Central memory CD4-positive, alpha-beta T cell (primary cell): ENCODE data around the gene CNST.
"Not testable (repeated sequence)": the region's sequence is repeated elsewhere in the genome, so short reads cannot be mapped to it uniquely, and the experiment has no call there.

ENCODE experiments used
- DNase-seq: peaks from one replicate; pipeline ENCODE4 v3.0.0; 2022

CNST gene

GRCh38 chr1:246587032-246587431, 20.8 kb downstream of the CNST start:
- no peak for DNase-seq

GRCh38 chr1:246587606-246588005, 21.4 kb downstream of the CNST start:
- DNase-seq, result no peak

- DNase-seq, result no peak
Observed at GRCh38 chr1:246588159-246588721, 22.0 kb downstream of the CNST start.

- not testable (repeated sequence) for DNase-seq
Observed at GRCh38 chr1:246589919-246590318, 23.7 kb downstream of the CNST start.

- DNase-seq, result no peak
Observed at GRCh38 chr1:246591047-246591446, 24.8 kb downstream of the CNST start.

- DNase-seq, result no peak
Observed at GRCh38 chr1:246591504-246591903, 25.2 kb downstream of the CNST start.

- DNase-seq, result no peak
Observed at GRCh38 chr1:246591958-246592357, 25.7 kb downstream of the CNST start.

GRCh38 chr1:246592695-246593094, 26.4 kb downstream of the CNST start:
- no peak for DNase-seq

GRCh38 chr1:246595146-246595545, 28.9 kb downstream of the CNST start:
- no peak for DNase-seq

GRCh38 chr1:246597340-246597739, 31.1 kb downstream of the CNST start:
- DNase-seq, result no peak

- no peak for DNase-seq
Observed at GRCh38 chr1:246597971-246598370, 31.7 kb downstream of the CNST start.

GRCh38 chr1:246599315-246599714, 33.1 kb downstream of the CNST start:
- DNase-seq, result no peak

- no peak for DNase-seq
Observed at GRCh38 chr1:246600579-246600978, 34.3 kb downstream of the CNST start.

- DNase-seq, result no peak
Observed at GRCh38 chr1:246602194-246602593, 35.9 kb downstream of the CNST start.

- DNase-seq, result not testable (repeated sequence)
Observed at GRCh38 chr1:246605231-246605630, 39.0 kb downstream of the CNST start.

GRCh38 chr1:246607462-246607861, 41.2 kb downstream of the CNST start:
- no peak for DNase-seq

- no peak for DNase-seq
Observed at GRCh38 chr1:246608616-246609376, 42.5 kb downstream of the CNST start.

GRCh38 chr1:246609632-246610031, 43.4 kb downstream of the CNST start:
- no peak for DNase-seq

- no peak for DNase-seq
Observed at GRCh38 chr1:246613096-246613758, 47.0 kb downstream of the CNST start.

- DNase-seq, result no peak
Observed at GRCh38 chr1:246617156-246617555, 50.9 kb downstream of the CNST start.

GRCh38 chr1:246617768-246618167, 51.5 kb downstream of the CNST start:
- no peak for DNase-seq

- DNase-seq, result no peak
Observed at GRCh38 chr1:246618240-246618808, 52.1 kb downstream of the CNST start.

- DNase-seq, result no peak
Observed at GRCh38 chr1:246622035-246622652, 55.9 kb downstream of the CNST start.
